A549 treated with AZD9567 at 1 μM for 4 hours (cell line): ENCODE results near the gene IQGAP2. TPM values are rescaled to one million over a fixed set of nuclear protein-coding genes. Genes with fewer than 3 reads are reported as not detected.

Experiments
- total RNA-seq: library from RNA; stranded (reverse); fragments of 200-300 nt; extraction: Qiagen RNA extraction; gene quantifications from 5 replicates; pipeline ENCODE4 v1.2.3, GENCODE V29; 2022; ENCODE audit not compliant: insufficient read depth

IQGAP2 gene
- total RNA-seq = 1.2 to 6.4 TPM (median 1.4 TPM) in 5 replicates

GRCh38 chr5:76402886-76403765 is at the start of gene IQGAP2:
Gene IQGAP2 (plus strand): TSS chr5:76403285. CDS start chr5:76403546, 261 bp downstream.

GRCh38 chr5:76622973-76623596 is 220.0 kb downstream of the IQGAP2 start, which contains the start of gene F2RL2:
Gene F2RL2 (minus strand): TSS chr5:76623403. CDS start chr5:76623230, 173 bp downstream.

GRCh38 chr5:76715736-76716455 is 312.8 kb downstream of the IQGAP2 start, which contains the start of gene F2R:
Gene F2R (plus strand): TSS chr5:76716126. CDS start chr5:76716308, 182 bp downstream.

Other genes starting within 250 kb of the IQGAP2 start
- 2.7 to 5.6 TPM (median 2.8 TPM) in 5 replicates for gene F2RL2, start 220.1 kb downstream of the IQGAP2 start, total RNA-seq